ENCODE results near the gene ZNF205. TPM values are rescaled to one million over a fixed set of nuclear protein-coding genes. Genes with fewer than 3 reads are reported as not detected.

ZNF205 gene
- total and polyA plus RNA-seq, 2 of the 4 experiments (the other 2 are of a cell fraction), result 8.2 to 12.7 TPM

GRCh38 chr16:3145151-3145550 is 32.8 kb downstream of the ZNF205 start:
- H2AK5ac ChIP-seq (ENCODE audit: low read depth, low read length), result no peak overlapping the region
- no peak overlapping the region for H3K23ac ChIP-seq (ENCODE audit: low read depth, low read length)
- ATAC-seq (ENCODE audit: low read depth) (no peak), DNase-seq (no peak)
- no peak overlapping the region for H3K14ac ChIP-seq (replicated peaks; ENCODE audit: low read depth, low read length)
- H2BK5ac ChIP-seq (ENCODE audit: low read depth, low read length, poor library complexity, severe bottlenecking), result no peak overlapping the region
- WGBS, 2 experiments (ENCODE audit: extremely low coverage in 2 of 2, insufficient read length in 1 of 2), result 73% methylated on average over 7 of the region's 10 CpGs; no CpG with 5 or more reads in 1 of the 2 experiments
- no peak overlapping the region for H2BK120ac ChIP-seq (ENCODE audit: low read depth, low read length)
- no peak overlapping the region for H4K8ac ChIP-seq (ENCODE audit: low read depth in 2 of 2, low read length in 2 of 2)
- no peaks in the 10 kb centered on the region for H4K20me1 ChIP-seq (ENCODE audit: insufficient read depth, low read length)
- no peak overlapping the region for H3K4ac ChIP-seq (ENCODE audit: low read depth, low read length)
- H3K4me3 ChIP-seq (ENCODE audit: insufficient read depth, low read depth, low read length), result no peak overlapping the region
- peaks cover 3% of the 10 kb centered on the region; the same call in 1 of the 2 replicates for H3K4me1 ChIP-seq (ENCODE audit: control insufficient read depth, insufficient read depth, low read length)
- H3K36me3 ChIP-seq (ENCODE audit: control insufficient read depth, insufficient read depth, low read length), result peaks cover 12% of the 10 kb centered on the region
- H2BK15ac ChIP-seq (ENCODE audit: low read depth, low read length), result no peak overlapping the region
- H3K27me3 ChIP-seq (ENCODE audit: control insufficient read depth, insufficient read depth, low read length), result no peaks in the 10 kb centered on the region
- no peak overlapping the region for H4K5ac ChIP-seq (ENCODE audit: low read depth, low read length)
- H3K9me1 ChIP-seq (ENCODE audit: insufficient read depth, low read length), result 0 out of 2 replicates have a peak, but pooled peaks cover 10% of the 10 kb centered on the region
- H2AK9ac ChIP-seq (replicated peaks; ENCODE audit: low read depth, low read length, poor library complexity), result no peak overlapping the region
- H3K79me1 ChIP-seq (ENCODE audit: low read depth in 1 of 2, low read length in 2 of 2), result peaks cover 0 to 13% of the 10 kb centered on the region in 2 experiments; a peak in 2 of 4 replicates
- no TSS peak for BruUV-seq (replicated peaks)
- H2AFZ ChIP-seq (replicated peaks; ENCODE audit: low read length, poor library complexity), result no peak overlapping the region
- no peaks in the 10 kb centered on the region for H3K9me3 ChIP-seq (ENCODE audit: control insufficient read depth, insufficient read depth, low read length)
- dilution Hi-C loops (cut with HindIII; ENCODE audit: low sequenced_read_pairs, unreplicated experiment), result no loop called here
- in situ Hi-C loops (cut with MboI; ENCODE audit: low sequenced_read_pairs), result no loop called here
- ChIA-PET POLR2A (ENCODE audit: unreplicated experiment) (interaction anchor here (0.5 kb wide), 1 partner anchor 8 kb away, joined by 3 read pairs; no protein-coding TSS in a partner anchor), CTCF (no interaction called here)
- intact Hi-C loops (cut with micrococcal nuclease), result no loop called here
- no peak overlapping the region for H3K18ac ChIP-seq (ENCODE audit: low read depth, low read length)
- no peak overlapping the region for H3K9ac ChIP-seq (ENCODE audit: low read depth, low read length)
- no peak overlapping the region for H3K4me2 ChIP-seq (ENCODE audit: low read depth, low read length)
- no peak overlapping the region for H4K91ac ChIP-seq (ENCODE audit: insufficient read depth, low read depth, low read length)
- TF ChIP-seq ELK1 (IDR thresholded peaks at IDR 0.05; ENCODE audit: borderline replicate concordance, low read depth, low read length), result no peak
- H2BK20ac ChIP-seq (ENCODE audit: low read depth, low read length), result no peak overlapping the region
- no peak overlapping the region for H3K27ac ChIP-seq (ENCODE audit: insufficient read depth, low read length)
- H3K56ac ChIP-seq (ENCODE audit: extremely low read depth, insufficient read depth, low read length), result no peak overlapping the region
